ENCODE data around the gene ZBTB16.
A peak's percentile ranks its signal among the peaks of the same experiment; 100 is the strongest.

DNA sequence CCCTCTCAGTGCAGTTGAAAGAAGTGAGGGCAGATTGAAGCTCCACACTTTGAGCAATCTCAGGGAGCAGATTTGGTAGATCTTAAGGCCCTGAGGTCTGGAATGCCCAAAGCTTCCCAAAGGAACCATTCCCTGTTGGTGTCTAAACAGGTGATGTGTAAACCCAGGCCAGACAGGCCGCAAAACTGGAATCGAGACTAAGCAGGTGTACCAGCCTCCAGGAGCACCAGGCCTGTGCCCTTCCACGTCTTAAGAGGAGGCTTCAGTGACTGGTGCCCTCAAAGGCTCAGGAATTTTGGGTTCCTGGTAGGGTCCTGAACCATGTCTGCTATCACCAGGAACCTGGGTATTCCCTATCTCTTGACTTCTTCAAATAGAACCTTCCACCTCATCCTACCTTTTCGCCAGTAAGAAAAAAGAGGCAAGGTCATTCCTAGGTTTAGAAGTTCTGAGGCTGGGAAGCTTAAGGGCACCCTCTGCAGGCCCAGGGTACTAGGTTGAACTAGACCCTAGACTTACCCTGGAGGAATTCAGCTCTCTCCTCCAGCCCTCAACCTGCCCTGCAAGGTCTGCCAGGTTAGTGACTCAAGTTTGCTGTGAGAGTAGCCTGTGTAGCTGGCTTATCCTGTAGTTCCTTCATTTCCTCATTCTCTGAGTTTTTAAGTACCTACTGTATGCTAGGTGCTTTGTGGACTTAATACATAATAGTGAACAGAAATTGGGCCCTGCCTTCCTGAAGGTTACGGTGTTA lies 136.6 kb downstream of the ZBTB16 start:
- TF ChIP-seq, protein P1, sequence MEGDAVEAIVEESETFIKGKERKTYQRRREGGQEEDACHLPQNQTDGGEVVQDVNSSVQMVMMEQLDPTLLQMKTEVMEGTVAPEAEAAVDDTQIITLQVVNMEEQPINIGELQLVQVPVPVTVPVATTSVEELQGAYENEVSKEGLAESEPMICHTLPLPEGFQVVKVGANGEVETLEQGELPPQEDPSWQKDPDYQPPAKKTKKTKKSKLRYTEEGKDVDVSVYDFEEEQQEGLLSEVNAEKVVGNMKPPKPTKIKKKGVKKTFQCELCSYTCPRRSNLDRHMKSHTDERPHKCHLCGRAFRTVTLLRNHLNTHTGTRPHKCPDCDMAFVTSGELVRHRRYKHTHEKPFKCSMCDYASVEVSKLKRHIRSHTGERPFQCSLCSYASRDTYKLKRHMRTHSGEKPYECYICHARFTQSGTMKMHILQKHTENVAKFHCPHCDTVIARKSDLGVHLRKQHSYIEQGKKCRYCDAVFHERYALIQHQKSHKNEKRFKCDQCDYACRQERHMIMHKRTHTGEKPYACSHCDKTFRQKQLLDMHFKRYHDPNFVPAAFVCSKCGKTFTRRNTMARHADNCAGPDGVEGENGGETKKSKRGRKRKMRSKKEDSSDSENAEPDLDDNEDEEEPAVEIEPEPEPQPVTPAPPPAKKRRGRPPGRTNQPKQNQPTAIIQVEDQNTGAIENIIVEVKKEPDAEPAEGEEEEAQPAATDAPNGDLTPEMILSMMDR (IDR thresholded peaks at IDR 0.05; ENCODE audit: borderline replicate concordance, extremely low read depth, low read length, poor library complexity, severe bottlenecking) = peak; percentile 21
- no peak for TF ChIP-seq EZH2 (IDR thresholded peaks at IDR 0.05; ENCODE audit: borderline replicate concordance, low read depth, low read length, severe bottlenecking)

All from DND-41 (cell line).